GM21423 (cell line): ENCODE results near the gene PCDHGC3.

Source experiments
- ATAC-seq: cut with Tn5 transposase; IDR thresholded peaks from one replicate; pipeline ENCODE4 v1.9.1; 2021; ENCODE audit warnings: mild to moderate bottlenecking, moderate library complexity; ENCODE audit not compliant: unreplicated experiment

PCDHGC3 gene

DNA sequence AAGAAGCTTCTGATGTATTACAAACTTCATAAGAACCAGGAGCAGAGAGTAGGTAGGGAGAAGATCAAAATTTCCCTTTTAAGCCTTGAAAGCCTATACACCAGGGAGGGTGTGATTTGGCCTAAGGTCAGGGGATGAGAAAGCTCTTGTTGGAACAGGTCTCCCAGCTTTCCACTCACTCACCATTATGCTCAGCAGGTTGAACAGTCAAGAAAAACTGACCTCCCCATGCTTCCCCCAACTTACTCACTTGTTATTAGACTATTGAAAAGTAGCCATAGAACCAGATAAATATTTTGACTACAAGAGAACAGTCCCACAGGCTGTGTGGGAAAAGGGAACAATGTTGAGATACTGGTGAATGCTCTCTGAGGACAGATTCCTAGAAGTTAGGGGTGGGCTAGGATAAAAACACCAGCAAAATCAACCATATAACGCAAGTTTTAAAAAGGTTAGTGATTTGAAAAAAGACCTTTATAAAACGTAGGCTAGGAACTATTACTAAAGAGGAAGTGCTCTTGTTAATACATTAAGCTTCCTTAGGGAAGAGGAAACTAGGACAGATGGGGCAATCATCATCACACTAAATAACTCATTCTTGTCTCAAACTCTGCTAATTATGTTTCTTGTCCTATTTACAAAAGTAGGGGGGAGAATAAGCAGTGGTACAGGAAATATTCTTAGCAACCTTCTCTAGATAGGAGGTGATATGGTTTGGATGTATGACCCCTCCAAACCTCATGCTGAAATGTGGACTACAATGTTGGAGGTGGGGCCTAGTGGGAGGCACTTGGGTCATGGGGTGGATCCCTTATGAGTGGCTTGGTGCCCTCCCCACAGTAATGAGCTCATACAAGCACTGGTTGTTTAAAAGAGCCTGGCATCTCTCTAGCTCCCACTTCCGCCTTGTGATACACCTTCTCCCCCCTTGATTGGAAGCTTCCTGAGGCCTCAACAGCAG lies 44.1 kb downstream of the PCDHGC3 start:
- ATAC-seq = no peak

DNA sequence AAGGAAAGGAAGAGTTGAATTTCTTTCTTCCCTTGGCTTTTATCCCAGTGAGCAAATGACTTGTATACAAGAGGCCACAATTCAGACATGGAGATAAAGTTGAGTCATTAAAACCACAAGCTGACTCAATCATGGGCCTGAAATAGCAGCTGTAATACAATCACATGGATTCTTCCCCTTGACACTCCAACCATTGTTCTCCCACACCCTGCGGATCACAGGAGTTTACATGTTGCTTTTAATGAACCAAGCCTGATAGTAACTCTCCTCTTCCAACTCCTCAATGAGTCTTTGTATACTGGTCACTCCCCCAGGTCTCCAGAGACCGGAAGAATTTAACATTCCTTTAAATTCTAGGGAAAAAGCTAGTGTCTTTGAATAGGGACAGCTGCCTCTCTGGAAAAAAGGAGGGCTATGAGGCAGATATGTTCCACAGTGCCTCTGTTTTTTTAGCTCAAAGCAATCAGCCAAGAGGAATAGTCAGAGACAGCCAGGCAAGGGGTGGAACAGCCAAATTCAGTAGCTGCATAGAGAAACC lies 45.5 kb downstream of the PCDHGC3 start:
- no peak for ATAC-seq

DNA sequence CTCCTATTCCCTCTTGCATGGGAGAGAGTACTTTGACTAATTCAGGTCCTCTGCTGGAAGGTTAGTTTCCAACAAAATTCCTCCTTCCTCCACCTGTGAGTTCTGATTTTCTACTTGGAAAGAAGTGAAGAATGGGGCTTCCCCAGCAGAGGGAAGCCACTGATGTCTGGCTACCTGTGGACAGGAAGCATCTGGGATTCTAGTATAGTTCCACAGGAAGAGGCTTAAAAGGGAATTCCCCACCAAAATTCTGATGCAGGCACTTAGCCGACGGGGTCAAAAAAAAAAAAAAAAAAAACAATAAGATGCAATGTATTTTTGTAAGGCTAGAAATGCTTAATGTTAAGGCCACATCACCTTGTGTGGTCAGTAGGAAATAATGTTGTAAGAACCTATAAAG lies 46.5 kb downstream of the PCDHGC3 start:
- no peak for ATAC-seq

DNA sequence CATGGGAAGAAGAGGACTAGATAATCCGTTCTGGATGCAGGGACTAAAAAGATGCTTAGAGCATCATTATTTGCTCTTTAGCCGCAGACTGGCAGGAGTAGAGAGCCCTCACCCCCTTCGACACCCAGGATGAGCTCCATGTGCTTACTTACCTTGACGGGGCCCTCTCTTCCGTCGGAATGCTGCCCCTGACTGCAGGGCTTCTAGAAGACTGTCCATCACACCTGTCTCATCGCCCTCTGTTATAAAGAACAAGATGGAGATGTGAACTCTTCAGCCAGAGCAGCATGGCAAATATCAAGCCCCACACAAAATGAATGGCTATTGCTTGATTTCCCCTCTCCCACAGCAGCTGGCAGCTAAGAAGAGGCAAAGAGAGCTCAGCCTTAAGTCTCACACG lies 48.2 kb downstream of the PCDHGC3 start:
- ATAC-seq = no peak

DNA sequence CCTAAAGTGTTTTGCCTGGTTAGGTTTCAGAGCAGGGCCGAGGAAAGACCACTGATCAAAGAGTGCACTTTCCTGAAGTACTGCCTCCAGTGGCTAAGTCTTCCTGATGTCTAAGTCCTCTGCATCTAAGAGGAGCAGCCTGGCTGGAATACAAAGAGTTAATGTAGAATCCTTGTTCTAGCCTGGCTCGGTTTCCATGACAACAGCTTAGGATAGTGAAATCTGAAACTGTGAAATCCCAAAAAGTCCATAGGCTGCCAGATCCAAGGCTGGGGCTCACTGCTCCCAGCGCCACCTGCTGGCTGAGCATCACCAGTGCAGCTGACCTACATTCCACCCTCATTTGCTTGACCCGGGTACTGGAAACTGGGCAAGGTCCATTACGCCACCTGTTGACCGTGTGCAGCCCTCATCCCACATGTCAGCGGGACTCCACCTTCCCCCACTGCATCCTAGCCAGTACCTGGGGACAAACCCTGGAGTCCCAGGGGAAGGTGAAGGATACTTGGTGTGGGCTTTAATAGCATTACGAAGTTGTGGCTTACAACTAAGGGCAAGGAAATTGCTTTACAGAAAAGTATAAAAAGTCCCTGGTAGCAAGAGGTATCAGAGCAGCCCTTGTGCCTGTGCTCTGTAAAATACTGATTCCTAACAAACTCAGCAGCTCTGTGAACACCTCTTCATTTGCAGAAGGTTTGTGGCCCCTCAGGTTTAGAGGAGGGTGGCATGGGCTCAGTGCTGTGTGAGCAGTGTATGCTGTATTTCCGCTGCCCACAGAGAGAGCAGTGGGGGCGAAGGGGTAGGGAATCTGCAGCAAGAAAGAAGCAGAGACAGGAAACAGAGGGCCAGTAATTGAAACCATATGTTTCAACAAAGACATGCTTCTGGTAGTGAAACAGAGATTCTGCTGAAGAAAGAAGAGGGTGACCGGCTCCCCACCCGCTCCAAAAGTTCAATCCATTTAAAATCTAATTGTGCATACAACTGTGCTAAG lies 49.1 kb downstream of the PCDHGC3 start:
- ATAC-seq = peak; percentile 68

DNA sequence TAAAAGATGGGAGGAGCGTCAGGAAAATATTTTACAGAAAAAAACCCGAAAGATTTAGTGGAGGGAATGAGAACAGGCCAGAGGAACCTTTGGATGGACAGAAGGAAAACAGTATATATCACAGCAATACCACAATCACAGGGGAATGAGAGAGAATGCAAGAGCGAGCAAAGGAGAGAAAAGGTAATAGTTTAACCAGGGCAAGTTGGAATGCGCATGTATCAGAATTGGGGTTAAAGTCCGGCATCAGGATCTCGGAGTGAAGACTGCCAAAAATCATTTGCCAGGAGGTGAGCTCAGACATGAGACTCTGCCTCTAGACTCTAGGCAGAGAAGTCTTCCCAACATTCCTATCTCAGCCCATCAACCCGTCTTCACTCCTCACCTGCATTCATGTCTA lies 49.9 kb downstream of the PCDHGC3 start:
- ATAC-seq = no peak

DNA sequence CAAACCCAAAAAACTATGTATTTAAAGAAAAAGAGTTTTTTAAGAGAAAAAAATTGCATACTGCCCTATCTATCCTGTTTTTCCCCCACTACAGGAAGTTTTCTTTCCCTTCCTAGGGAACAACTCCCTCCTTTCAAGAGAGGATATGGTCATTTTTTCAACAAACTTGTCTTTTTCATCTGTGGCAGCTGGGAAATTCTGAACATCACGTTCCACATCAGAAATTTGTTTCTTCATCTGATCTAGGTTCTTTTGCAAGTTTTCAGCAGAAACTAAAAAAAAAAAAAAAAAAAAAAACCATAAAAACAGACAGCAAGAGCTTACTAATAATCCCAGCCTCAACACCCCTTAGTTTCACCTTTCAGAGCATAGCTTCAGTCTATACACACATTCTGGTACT lies 51.7 kb downstream of the PCDHGC3 start:
- no peak for ATAC-seq
